ENCODE data around the gene MORN5.

- TF ChIP-seq CTCF (IDR thresholded peaks at IDR 0.05) (no peak), POLR2A (IDR thresholded peaks at IDR 0.05) (no peak), EP300 (IDR thresholded peaks at IDR 0.05) (no peak)
These were observed 49.4 kb upstream of the MORN5 start for GRCh38 chr9:122110100-122110833.

Measured in tibial nerve (tissue), 4 donors.